Fibroblast of upper back skin (primary cell): ENCODE results near the gene MRFAP1.
"Not testable (repeated sequence)": the region's sequence is repeated elsewhere in the genome, so short reads cannot be mapped to it uniquely, and the experiment has no call there.

Source experiments
- DNase-seq: peaks from one replicate; pipeline ENCODE4 v3.0.0-alpha.2; 2013

Gene MRFAP1

DNA sequence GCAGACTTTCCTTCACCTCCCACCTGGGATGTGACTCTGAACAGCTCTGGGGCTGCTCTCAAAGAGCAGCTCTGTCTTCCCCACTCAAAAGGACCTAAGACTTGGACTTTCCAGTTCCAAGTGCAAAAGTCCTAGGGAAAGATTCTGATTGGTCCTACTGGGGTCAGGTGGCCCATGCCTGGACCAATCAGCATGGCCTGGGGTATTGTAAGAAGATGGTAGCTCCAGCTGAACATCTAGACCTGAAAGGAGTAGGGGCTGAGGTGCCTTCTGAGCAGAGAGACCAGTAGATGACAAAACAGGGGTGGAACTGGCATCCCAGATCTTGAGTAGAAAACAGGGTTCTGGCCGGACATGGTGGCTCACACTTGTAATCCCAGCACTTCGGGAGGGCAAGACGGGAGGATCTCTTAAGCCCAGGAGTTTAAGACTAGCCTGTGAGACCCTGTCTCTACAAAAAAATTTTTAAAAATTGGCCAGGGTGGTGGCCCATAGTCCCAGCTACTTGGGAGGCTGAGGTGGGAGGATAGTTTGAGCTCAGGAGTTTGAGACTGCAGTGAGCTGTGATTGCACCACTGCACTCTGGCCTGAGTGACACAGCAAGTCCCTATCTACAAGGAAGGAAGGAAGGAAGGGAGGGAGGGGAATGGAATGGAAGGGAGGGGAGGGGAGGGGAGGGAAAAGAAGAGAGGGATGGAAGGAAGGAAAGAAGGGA lies 27.4 kb upstream of the MRFAP1 start:
- no peak for DNase-seq

GRCh38 chr4:6613676-6614651 lies 26.5 kb upstream of the MRFAP1 start:
- DNase-seq = no peak

DNA sequence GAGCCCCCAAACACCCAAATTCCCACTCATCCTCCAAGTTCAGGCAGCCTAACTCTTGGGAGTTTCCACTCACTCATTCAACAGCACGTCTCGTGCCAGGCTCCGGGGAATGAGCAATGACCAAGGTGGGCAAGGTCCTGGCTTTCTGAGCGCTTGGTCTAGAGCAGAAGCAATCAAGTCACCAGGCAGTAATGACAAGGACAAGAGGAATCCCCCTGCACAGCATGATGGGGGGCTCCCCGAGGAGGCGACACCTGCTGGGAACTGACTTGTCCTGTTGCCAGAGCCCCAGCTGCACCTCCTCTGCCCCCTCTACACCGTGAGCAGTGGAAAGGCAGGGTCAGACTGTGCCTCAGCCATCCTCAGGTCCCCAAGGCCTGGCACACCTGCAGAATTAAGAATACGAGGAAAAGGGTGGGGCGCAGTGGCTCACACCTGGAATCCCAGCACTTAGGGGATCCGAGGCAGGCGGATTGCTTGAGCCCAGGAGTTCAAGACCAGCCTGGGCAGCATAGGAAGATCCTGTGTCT lies 25.7 kb upstream of the MRFAP1 start:
- DNase-seq = no peak

DNA sequence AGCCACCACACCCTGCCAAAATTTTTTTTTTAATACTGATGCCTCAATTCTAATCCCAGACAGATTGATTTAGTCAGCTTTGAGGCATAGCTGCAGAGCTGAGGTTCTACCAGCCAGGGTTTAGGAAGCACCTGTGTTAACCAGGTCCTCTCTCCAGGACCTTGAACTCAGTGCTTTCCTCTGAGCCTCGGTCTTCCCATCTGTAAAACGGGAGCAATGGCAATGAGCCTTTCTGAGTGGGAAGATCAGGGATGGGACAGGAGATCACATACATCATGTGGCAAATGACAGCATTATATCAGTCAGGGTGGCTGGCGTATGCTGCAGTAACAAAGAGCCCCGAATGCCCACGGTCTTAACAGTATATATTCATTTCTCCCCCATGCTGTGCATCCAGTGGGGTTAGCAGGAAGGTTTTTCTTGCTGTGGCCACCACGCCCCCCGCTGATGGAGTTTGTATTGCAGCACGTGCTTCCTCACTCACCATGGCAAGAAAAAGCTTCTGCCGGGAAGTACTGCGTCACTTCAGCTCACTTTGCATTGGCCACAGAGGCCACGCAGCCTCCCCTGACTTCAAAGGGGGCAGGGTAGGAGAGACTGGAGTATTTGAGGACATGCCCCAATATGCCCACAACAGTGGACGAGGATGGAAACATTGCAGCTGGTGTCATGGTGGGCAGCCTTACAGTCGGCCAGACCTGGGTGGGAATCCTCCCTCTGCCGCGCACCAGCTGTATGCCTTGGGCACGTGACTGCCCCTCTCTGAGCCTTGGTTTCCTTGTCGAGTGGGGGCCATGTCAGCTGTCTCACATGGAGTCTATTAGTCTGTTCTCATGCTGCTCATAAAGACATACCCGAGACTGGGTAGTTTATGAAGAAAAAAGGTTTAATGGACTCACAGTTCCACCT lies 24.1 kb upstream of the MRFAP1 start:
- no peak for DNase-seq

DNA sequence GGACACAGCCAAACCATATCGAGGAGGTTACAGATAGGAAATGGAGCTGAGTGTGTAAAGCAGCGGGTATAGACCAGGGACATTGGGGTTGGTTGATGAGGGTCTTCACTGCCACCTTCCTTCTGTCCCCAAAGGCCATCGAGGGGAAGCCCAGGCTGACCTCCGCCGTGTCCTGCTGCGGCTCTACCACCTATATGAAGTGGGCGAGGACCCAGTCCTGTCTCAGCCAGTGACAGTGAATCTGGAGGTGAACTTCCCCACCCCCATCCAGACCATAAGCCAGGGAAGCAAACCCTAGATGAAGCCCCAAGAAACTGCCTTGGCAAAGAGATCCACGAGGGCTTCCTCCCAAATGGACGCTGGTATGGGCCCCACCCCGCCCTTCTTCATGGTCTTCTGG lies 23.2 kb upstream of the MRFAP1 start:
- DNase-seq = no peak

- no peak for DNase-seq
These were observed 21.9 kb upstream of the MRFAP1 start for GRCh38 chr4:6618386-6619115.

- no peak for DNase-seq
These were observed 21.4 kb upstream of the MRFAP1 start for GRCh38 chr4:6619116-6619465.

DNA sequence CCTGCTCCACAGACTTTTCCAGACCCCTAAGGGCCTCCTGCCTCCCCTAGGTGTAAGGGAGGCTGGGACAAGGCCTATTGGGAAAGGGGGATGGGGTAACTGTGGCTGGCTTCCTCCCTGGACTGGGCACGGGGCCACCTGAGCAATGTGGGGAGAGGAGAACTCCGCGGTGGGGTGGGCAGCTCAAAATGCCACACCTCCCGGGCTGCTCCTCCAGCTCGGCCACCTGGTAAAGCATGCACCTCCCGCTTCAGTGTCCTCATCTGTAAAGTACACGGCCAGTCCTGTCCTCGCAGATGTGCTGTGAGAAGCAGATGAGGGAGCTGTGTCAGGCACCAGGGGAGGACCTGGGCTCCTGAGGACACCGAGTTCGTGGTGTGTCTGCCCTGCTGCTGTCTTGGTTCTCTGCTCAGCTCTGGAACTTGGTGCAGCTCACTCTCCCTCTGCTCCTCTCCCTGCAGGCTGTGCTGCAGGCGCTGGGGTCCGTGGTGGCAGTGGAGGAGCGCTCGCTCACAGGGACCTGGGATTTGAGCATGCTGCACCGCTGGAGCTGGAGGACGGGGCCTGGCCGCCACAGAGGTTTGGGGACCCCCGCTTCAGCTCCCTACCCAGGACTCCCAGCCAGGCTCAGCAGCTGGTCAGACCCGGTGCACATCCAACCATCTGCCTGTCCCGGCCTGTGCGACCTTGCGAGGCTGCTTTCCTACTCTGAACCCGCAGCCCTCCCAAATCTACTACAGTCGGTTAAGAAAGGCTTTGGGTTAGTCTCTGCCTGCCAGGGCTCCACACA lies 20.8 kb upstream of the MRFAP1 start:
- no peak for DNase-seq

GRCh38 chr4:6620296-6620695 lies 20.2 kb upstream of the MRFAP1 start:
- DNase-seq = no peak

DNA sequence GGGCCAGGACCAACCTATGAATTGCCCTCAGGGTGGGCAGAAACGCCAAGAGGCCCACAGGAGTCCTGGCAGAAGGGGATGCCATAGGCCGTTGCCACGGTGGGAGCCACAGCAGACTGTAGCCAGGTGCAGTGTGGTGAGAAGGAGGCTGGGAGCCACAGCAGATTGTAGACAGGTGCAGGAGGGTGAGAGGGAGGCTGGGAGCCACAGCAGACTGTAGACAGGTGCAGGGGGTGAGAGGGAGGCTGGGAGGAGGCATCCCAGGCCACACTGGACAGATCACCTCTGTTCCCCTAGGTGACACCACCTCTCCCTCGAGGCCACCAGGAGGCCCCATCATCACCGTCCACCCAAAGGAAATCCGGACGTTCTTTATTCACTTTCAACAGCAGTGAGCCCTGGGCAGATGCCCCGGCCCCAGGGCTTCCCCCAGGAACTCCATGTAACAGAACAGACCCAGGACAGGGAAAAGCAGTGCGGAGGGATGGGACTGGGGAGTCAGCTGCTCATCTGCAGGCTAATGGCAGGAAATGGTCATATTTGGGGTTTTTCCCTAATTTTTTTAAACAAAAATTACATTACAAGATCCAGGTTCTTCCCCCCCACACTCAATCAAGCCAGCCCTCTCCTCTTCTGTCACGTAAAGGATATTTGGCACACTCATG lies 19.5 kb upstream of the MRFAP1 start:
- DNase-seq = no peak

- DNase-seq = no peak
These were observed 18.9 kb upstream of the MRFAP1 start for GRCh38 chr4:6621556-6621927.

- no peak for DNase-seq
These were observed 17.7 kb upstream of the MRFAP1 start for GRCh38 chr4:6622744-6623143.

- DNase-seq = no peak
These were observed 15.2 kb upstream of the MRFAP1 start for GRCh38 chr4:6625256-6625655.

DNA sequence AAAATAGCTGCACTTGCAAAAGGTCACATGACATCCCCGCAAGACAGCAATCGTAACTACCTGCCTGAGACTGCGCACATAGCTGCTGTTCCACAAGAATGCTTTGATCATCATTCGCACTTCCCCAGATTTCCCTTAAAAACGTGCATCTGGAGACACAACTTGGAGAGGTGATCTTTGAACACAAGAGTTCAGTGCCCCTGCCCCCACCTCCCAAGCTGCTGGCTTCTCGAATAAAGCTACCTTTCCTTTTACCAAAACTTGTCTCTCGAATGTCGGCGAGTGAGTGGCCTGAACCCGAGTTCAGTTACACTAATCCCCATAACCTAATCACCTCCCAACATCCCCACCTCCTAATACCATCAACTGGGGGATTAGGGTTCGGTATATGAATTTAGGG lies 14.4 kb upstream of the MRFAP1 start:
- no peak for DNase-seq

- no peak for DNase-seq
These were observed 12.7 kb upstream of the MRFAP1 start for GRCh38 chr4:6627832-6628231.

- DNase-seq = not testable (repeated sequence)
These were observed 12.0 kb upstream of the MRFAP1 start for GRCh38 chr4:6628484-6628883.

- no peak for DNase-seq
These were observed 8.4 kb upstream of the MRFAP1 start for GRCh38 chr4:6632125-6632524.

DNA sequence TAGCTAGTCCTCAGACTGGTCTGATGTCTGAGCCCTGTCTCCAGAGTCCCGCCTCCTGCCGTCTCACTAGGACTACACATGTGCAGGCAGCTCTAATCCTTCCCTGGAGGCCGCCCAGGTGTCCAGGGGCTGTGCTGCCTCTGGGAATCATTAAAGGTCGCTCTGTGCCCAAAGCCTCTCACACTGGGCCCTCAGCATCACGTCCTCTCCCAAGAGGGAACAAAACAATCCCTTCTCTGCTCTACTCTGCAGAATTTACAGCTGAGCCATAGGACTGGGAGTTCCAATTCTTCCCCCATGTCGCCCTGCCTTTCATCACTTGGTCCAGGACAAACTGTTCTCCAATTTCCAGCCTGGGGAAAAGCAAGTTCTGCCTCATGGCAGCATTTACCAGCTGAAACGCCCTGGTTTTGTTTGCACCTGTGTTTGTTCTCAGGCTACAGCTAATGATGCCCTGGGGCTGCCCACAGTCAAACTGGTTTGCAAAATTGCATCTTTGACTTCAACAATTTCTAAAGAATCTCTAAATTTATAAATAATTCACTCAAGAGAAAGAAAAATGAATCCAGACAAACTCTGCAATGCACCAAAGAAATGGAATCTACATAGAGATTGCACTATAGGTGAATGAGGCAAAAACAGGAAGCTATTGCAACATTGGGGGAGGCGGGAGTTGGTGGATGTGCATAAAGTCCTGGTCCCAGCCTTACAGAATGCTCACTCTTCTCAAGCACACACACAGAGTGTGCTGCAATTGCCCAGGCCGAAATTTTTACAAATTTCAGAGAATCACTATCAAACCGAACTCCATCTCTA lies 7.2 kb upstream of the MRFAP1 start:
- DNase-seq = peak; percentile 73

GRCh38 chr4:6634746-6635145 lies 5.7 kb upstream of the MRFAP1 start:
- no peak for DNase-seq

GRCh38 chr4:6639137-6639680 lies 1.3 kb upstream of the MRFAP1 start:
- no peak for DNase-seq
